Dermis microvascular lymphatic vessel endothelial cell (primary cell): ENCODE results near the gene ASPRV1. TPM values are rescaled to one million over a fixed set of nuclear protein-coding genes. Genes with fewer than 3 reads are reported as not detected.
"Not testable (repeated sequence)": the region's sequence is repeated elsewhere in the genome, so short reads cannot be mapped to it uniquely, and the experiment has no call there.

ENCODE experiments used
- DNase-seq, 2 donors: peaks; one replicate each; pipeline versions ENCODE4 v3.0.0 to v3.0.0-alpha.2; 2010; ENCODE audit warnings: low read depth in 2 of 2
- total RNA-seq: library from RNA; depleted of rRNA; stranded (reverse); fragments of >200 nt; gene quantifications from 2 replicates; pipeline ENCODE4 v1.2.1, GENCODE V29; 2014

ASPRV1 gene
- total RNA-seq, 1 donor from 2014 or later: under 0.01 TPM

GRCh38 chr2:69962986-69963730 lies 1.7 kb upstream of the ASPRV1 start:
- no peak for DNase-seq

DNA sequence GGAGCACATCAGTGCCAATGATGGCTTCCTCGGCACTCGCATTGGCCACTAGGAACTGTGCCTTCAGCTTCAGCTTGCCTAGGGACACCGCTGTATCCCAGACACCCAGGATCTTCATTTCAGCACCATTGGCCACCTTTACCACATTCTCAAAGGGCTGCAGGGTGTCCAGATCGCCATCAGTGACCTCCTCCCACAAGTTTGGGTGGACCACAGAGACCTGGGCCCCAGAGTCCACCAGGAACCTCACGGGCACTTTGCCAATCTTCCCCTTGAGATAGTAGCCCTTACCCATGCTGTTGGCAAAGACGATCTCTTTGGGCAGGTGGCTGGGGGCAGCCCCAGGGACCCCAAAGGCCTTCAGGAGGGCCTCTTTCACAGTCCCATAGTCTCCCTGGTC lies 610 bp downstream of the ASPRV1 start:
- DNase-seq: no peak

- no peak for DNase-seq
Measured at GRCh38 chr2:69959425-69959824, 2.0 kb downstream of the ASPRV1 start.

DNA sequence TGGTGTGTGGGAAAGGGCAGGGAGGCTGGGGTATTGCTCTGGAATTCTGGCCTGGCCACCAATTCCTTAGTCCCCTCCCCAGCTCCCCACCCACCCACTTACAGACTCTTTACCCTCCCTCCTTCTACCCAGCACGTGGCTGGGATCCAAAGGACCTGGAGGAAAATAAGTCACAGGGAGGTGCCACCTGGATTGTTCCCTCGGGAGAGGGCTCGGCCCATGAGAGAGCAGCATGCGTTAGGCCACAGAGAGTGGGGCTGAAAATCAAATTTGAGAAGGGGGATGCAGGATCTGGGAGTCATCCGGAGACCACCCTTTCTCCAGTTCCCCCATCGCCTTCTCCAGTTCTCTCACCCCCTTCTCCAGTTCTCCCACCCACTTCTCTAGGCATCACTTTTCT lies 3.0 kb downstream of the ASPRV1 start:
- no peak for DNase-seq

- no peak for DNase-seq
Measured at GRCh38 chr2:69957965-69958364, 3.5 kb downstream of the ASPRV1 start.

- no peak for DNase-seq
Measured at GRCh38 chr2:69956475-69956979, 4.9 kb downstream of the ASPRV1 start.

GRCh38 chr2:69955029-69955428 lies 6.4 kb downstream of the ASPRV1 start:
- DNase-seq: no peak

DNA sequence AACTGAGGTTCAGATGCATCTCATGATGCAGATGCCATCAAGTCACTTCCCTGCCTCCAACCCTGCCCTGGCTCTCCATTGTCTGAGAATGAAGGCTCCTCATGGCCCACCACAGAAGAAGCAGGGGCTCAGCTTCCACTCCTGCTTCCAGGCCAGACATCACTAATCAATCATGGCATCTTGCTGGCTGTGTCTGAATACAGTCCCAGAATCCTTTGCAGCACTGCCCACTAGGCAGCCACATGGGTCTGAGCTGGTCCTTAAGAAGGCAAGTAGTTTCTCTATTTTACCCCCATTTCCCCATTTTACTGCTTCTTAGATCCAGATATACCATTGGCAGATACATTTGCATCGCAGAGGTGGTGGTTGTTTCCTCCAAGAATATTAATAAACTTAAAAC lies 7.3 kb downstream of the ASPRV1 start:
- DNase-seq: no peak

GRCh38 chr2:69952336-69953115 lies 8.9 kb downstream of the ASPRV1 start:
- no peak for DNase-seq

DNA sequence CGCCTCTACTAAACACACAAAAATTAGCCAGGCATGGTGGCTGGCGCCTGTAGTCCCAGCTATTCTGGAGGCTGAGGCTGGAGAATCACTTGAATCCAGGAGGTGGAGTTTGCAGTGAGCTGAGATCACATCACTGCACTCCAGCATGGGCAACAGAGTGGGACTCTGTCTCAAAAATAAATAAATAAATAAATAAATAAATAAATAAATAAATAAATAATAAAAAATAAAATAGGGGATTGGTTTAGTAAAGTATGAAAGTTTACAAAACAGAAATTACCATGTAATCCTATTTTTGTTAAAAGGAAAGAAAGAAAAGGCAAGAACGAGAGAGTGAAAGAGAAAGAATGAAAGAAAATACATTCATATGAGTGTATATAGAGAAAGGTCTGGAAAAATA lies 10.8 kb downstream of the ASPRV1 start:
- not testable (repeated sequence) for DNase-seq

DNA sequence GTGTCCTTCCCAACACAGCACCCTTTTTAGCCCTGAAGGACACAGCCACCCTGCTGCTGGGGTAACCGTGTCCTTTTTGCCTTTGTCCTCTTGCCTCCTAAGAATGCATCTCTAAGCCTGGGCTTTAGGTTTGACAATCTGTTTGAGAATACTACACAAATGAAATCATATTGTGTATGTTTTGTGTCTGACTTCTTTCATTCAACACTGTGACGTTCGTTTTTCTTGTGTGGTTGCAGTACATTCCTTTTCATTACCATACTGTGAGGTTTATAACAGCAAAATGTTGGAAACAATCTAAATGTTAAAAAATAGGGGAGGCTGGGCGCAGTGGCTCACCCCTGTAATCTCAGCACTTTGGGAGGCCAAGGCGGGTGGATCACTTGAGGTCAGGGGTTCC lies 11.2 kb downstream of the ASPRV1 start:
- DNase-seq: no peak

GRCh38 chr2:69948963-69949645 lies 12.3 kb downstream of the ASPRV1 start:
- no peak for DNase-seq

DNA sequence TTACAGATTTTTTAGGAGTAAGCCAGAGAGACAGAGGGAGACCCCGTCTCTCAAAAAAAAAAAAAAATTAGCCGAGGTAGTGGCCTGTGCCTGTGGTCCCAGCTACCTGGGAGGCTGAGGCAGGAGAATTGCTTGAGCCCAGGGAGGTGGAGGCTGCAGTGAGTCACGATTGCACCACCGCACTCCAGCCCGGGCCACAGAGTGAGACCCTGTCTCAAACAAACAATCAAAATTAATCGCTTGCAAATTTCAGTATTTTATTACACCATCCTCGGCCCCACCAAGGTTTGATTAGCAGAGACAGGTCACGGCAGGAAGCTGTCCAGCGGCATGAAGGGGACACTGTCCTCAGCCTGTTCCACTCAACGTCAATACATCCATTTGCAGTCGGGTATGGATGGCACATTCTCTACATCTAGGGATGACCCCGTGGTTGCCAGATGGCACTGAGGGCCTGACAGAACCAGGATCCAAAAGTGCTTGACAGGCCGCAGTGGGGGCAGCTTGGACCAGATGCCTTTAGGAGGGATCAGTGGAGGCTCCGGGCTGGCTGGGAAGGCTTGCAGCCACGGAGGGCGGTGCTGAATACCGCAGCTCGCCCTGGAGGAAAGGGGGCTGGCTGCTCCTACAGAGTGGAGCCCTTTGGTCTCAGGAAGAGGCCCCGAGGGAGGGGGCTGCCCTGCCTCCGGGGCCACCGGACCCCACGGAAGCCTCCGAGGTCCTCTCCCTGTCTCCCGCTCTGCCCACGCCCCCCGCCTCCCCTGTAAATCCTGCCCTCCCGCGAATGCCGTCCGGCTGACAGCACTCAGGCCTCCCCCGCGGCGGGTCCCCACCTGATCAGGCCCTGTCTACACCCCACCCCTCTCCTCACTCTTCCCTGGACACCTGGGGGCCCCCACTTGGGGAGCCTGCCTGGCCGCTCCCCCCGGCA lies 13.1 kb downstream of the ASPRV1 start:
- no peak for DNase-seq

DNA sequence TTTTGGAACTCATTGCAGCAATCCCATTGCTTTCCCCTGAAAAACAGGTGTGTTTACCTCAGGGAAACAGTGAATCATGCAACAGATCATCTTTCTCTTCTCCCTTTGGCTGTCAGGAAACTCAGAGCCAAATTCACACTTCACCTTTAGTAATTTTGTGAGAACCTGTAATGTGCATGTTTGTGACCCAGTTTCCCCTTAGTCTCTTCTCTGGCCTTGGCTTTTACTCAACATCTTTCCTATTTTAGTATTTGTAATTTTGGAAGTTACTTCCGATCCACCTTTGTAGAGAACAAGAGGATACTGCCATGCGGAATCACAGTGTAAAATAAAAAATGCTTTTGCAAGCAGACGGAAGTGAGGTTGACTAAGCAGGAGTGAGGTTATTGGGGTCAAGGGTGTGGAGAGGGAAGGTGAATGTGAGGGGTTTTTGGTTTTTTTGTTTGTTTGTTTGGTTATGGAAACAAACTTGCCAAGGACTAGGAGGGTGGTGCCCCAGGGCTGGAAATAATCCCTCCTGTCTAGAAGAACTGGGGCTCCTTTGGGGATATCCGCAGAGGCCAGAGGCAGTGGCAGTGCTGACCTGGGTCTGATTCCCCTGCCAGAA lies 14.0 kb downstream of the ASPRV1 start:
- no peak for DNase-seq

DNA sequence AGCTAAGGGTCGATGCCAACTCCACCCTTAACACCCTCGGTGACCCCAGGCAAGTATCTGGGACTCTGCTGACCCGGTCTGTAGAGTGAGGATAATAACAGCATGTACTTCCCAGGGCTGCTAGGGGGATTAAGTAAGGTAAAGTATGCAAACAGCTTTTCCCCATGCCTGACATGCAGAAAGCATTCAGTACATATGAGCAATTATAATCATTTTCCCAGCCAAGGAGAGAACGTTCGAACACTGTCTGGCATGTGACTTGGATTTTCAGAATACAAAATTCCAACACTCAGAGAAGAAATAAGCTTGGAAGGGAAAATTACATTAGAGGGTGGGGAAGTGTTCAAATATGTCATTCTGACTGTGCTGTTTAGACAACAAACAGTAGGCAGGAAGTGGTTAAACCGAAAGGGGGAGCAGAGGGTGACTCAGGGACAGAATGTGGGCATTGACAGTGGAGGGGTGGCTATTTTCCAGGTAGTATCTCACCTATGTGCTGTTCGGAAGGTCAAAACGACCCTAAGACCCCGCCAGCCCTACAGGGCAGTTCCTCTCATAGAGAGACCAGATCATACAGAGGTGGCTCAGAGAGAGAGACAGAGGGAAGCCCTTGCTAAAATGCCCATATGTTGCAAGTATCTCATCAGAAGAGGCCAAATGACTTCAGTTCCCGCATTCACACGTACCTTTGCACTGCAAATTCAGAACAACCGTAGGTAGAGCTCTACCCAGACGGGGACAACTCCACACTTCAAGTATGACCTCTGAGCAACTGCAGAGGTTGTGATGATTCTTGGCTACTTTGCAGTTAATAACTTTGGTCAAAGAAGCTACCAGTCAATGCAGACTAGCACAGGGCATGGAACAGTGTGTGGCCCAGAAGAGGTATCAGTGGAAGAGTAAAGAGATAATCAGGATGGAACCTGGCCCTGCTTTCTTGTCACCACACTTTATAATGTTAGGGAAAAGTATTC lies 14.8 kb downstream of the ASPRV1 start:
- DNase-seq: peak; percentile 9 to 60

DNA sequence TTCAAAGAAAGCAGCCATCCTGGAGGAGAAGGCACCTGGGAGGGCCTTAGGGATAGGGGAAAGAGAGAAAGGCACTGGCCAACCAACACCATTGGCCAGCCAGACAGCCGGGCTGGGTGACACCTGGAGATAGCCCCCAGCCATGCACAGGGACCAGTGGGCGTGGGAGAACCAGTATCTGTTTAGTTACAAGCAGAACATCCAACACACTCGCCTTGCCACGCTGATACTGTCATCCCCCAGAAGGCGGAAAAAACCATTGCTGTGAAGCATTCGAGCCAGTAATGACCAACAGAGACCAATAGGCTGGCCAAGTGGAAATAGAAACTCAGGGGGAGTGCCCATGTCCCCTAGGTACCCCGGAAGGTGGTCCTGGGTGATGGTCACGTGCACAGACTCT lies 15.5 kb downstream of the ASPRV1 start:
- no peak for DNase-seq

- DNase-seq: peak in 1 of 2 donors; percentile 63
Measured at GRCh38 chr2:69945441-69945840, 16.0 kb downstream of the ASPRV1 start.

GRCh38 chr2:69944756-69945155 lies 16.7 kb downstream of the ASPRV1 start:
- DNase-seq: no peak

DNA sequence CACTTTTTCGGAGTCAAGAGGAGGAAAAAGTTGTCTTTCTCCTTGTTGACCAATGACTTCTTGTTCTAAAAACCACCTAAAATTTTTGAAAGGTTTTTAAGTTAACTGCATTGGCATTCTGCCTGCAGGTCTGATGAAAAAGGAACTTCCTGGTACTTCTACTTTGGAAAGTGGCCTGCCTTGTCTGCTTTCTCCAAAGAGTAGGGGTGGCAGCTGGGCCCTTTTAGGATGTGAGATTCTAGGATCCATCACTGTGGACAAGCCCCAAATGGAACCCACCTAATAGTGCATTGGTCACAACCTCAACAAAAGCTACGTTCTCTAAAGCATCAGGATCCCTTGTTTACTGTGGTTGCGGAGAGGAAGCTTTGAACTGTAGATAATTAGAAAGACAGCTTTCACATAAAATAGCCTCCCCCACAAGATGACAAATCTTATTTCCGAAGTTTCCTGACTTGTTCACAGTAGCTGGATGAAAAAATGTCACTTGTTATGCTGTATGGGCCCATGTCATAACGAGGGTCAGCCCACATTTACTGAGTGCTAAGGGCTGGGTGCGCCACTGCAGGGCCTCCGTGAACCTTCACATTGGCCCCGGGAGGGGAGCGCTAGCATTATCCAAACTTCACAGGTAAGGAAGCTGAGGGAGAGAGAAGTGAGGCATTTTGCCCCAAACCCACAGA lies 17.4 kb downstream of the ASPRV1 start:
- DNase-seq: no peak
